Glutamatergic neuron (in vitro differentiated cells): ENCODE results near the gene ADSS1. TPM values are rescaled to one million over a fixed set of nuclear protein-coding genes. Genes with fewer than 3 reads are reported as not detected.

Experiments
- DNase-seq: peaks from one replicate; pipeline ENCODE4 v3.0.0; 2022
- H3K27ac Mint-ChIP-seq: one replicate; pipeline ENCODE4 v1.8.0; 2020; ENCODE audit warnings: mild to moderate bottlenecking, mixed read lengths, inconsistent platforms; ENCODE audit not compliant: unreplicated experiment
- H3K27me3 Mint-ChIP-seq: one replicate; pipeline ENCODE4 v1.8.0; 2020; ENCODE audit warnings: mild to moderate bottlenecking, moderate library complexity, mixed read lengths, inconsistent platforms; ENCODE audit not compliant: unreplicated experiment
- H3K36me3 Mint-ChIP-seq: one replicate; pipeline ENCODE4 v1.8.0; 2020; ENCODE audit warnings: mild to moderate bottlenecking, mixed read lengths, inconsistent platforms; ENCODE audit not compliant: unreplicated experiment
- H3K4me1 Mint-ChIP-seq: one replicate; pipeline ENCODE4 v1.8.0; 2020; ENCODE audit warnings: mild to moderate bottlenecking, low read depth, mixed read lengths, inconsistent platforms; ENCODE audit not compliant: unreplicated experiment
- H3K4me3 Mint-ChIP-seq: one replicate; pipeline ENCODE4 v1.8.0; 2020; ENCODE audit warnings: mild to moderate bottlenecking, mixed read lengths, inconsistent platforms; ENCODE audit not compliant: unreplicated experiment
- H3K9me3 Mint-ChIP-seq: one replicate; pipeline ENCODE4 v1.8.0; 2020; ENCODE audit warnings: mild to moderate bottlenecking, moderate library complexity, mixed read lengths, inconsistent platforms; ENCODE audit not compliant: unreplicated experiment
- CTCF ChIP-seq: fragments of 200-600 bp; sonication (generic); IDR thresholded peaks from one replicate; pipeline ENCODE4 v1.5.0; 2021; ENCODE audit not compliant: partially characterized antibody, unreplicated experiment
- total RNA-seq: library from RNA; stranded (reverse); fragmentation: NEBNext Ultra II Directional; extraction: Animal tissue kit (Norgen Biotek cat#: 25700); gene quantifications from one replicate; pipeline ENCODE4 v1.2.1, GENCODE V29; 2021; ENCODE audit not compliant: unreplicated experiment

ADSS1 gene
- total RNA-seq, 1 donor from 2014 or later = 45.1 TPM

- no peak overlapping the region for H3K27ac Mint-ChIP-seq
- DNase-seq = no peak
- no peaks in the 10 kb centered on the region for H3K27me3 Mint-ChIP-seq
- TF ChIP-seq CTCF = no peak
- H3K9me3 Mint-ChIP-seq = peaks cover 1% of the 10 kb centered on the region
- no peak overlapping the region for H3K4me3 Mint-ChIP-seq
- no peaks in the 10 kb centered on the region for H3K4me1 Mint-ChIP-seq
- no peaks in the 10 kb centered on the region for H3K36me3 Mint-ChIP-seq
Measured at GRCh38 chr14:104688505-104689108, 35.4 kb upstream of the ADSS1 start.

- H3K9me3 Mint-ChIP-seq = peaks cover 1% of the 10 kb centered on the region
- DNase-seq = peak; percentile 37
Measured at GRCh38 chr14:104689109-104689880, 34.7 kb upstream of the ADSS1 start, which contains the start of gene INF2. TSS of gene INF2 (plus strand) at chr14:104689618. CDS start at chr14:104701366, 11,748 bp downstream.

GRCh38 chr14:104689881-104690711 lies 33.9 kb upstream of the ADSS1 start:
- H3K4me3 Mint-ChIP-seq = no peak overlapping the region

More at GRCh38 chr14:104689109-104689880, 34.7 kb upstream of the ADSS1 start, which contains the start of gene INF2:
- Mint-ChIP-seq H3K4me3 (no peak within 1 kb of the TSS), H3K27me3 (no peaks in the 10 kb centered on the region), H3K27ac (no peak within 1 kb of the TSS), H3K4me1 (no peaks in the 10 kb centered on the region), H3K36me3 (no peaks in the 10 kb centered on the region)
- no peak for TF ChIP-seq CTCF

GRCh38 chr14:104690861-104691455 lies 33.1 kb upstream of the ADSS1 start:
- Mint-ChIP-seq H3K9me3 (peaks cover 3% of the 10 kb centered on the region), H3K27ac (no peak overlapping the region), H3K27me3 (no peaks in the 10 kb centered on the region), H3K4me3 (no peak overlapping the region), H3K4me1 (no peaks in the 10 kb centered on the region), H3K36me3 (no peaks in the 10 kb centered on the region)
- no peak for DNase-seq
- no peak for TF ChIP-seq CTCF

More at GRCh38 chr14:104689881-104690711, 33.9 kb upstream of the ADSS1 start:
- H3K4me1 Mint-ChIP-seq = no peaks in the 10 kb centered on the region
- DNase-seq = no peak
- H3K27ac Mint-ChIP-seq = no peak overlapping the region
- peaks cover 1% of the 10 kb centered on the region for H3K9me3 Mint-ChIP-seq
- TF ChIP-seq CTCF = no peak
- no peaks in the 10 kb centered on the region for H3K27me3 Mint-ChIP-seq
- no peaks in the 10 kb centered on the region for H3K36me3 Mint-ChIP-seq
